Fibroblast of villous mesenchyme (primary cell): ENCODE results near the gene ARHGAP8. TPM values are rescaled to one million over a fixed set of nuclear protein-coding genes. Genes with fewer than 3 reads are reported as not detected.

ENCODE experiments used
- DNase-seq: peaks from one replicate; pipeline ENCODE4 v3.0.0-alpha.2; 2010; ENCODE audit warnings: low read depth
- H3K4me3 ChIP-seq: 2 replicates; pipeline ENCODE4 v1.5.1; 2011; ENCODE audit warnings: low read depth, mild to moderate bottlenecking, low read length
- total RNA-seq: library from RNA; depleted of rRNA; stranded (reverse); fragments of >200 nt; gene quantifications from 2 replicates; pipeline ENCODE4 v1.2.3, GENCODE V29; 2012
- TF ChIP-seq, protein P1 (sequence below): IDR thresholded peaks from 2 replicates; pipeline ENCODE4 v1.5.1; 2012; ENCODE audit warnings: low read depth, mild to moderate bottlenecking, low read length; ENCODE audit not compliant: insufficient read depth

ARHGAP8 gene
- total RNA-seq, 1 donor = under 0.01 TPM

DNA sequence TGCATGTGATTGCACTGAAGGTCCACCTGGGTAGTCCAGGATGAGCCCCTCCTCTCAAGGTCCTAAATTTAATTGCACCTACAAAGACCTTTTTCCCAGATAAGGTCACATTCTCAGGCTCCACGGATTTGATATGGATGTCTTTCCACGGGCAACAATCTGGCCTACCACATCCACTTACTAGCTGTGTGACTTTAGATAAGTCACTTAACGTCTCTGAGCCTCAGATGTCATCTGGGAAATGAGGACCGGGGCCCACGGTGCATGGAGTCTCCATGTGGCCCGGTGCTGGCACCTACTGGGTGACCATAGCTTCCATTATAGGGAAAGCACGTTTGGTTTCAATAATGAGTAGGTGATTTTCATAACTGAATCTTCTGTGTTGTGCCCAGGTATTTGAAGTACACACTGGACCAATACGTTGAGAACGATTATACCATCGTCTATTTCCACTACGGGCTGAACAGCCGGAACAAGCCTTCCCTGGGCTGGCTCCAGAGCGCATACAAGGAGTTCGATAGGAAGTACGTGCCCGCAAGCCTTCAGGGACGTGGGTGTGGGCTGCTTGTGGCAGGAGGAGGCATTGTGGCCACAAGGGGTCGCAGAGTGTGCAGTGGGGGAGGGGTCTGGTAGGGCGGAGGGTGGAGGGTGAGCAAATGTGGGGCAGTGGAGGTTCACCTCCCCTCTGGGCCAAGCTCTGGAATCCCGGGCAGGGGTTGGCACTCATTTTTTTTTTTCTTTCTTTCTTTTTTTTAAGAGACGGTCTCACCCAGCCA is 55.7 kb downstream of the ARHGAP8 start:
- no peak for DNase-seq
- no peak overlapping the region for H3K4me3 ChIP-seq
- TF ChIP-seq, protein P1, sequence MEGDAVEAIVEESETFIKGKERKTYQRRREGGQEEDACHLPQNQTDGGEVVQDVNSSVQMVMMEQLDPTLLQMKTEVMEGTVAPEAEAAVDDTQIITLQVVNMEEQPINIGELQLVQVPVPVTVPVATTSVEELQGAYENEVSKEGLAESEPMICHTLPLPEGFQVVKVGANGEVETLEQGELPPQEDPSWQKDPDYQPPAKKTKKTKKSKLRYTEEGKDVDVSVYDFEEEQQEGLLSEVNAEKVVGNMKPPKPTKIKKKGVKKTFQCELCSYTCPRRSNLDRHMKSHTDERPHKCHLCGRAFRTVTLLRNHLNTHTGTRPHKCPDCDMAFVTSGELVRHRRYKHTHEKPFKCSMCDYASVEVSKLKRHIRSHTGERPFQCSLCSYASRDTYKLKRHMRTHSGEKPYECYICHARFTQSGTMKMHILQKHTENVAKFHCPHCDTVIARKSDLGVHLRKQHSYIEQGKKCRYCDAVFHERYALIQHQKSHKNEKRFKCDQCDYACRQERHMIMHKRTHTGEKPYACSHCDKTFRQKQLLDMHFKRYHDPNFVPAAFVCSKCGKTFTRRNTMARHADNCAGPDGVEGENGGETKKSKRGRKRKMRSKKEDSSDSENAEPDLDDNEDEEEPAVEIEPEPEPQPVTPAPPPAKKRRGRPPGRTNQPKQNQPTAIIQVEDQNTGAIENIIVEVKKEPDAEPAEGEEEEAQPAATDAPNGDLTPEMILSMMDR = no peak

DNA sequence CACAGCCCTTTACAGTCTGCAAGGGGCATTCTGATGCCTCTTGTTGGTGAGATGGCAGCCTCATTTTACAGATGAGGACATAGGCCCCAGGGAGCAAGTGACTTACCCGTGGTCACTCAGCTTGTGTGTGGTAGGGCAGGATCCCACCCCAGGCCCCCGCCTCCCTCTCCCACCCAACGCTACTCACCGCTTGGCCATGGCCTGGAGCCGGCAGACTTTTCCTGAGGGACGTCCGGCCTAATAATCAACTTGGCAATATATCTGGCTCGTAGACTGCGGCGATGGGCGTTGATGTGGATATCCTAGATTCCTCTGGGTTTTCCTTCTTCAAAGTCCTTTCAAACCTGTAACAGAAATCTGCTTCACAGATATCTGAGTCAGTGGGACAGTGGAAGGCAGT is 57.1 kb downstream of the ARHGAP8 start:
- H3K4me3 ChIP-seq = no peak overlapping the region
- TF ChIP-seq, protein P1 = no peak
- no peak for DNase-seq

DNA sequence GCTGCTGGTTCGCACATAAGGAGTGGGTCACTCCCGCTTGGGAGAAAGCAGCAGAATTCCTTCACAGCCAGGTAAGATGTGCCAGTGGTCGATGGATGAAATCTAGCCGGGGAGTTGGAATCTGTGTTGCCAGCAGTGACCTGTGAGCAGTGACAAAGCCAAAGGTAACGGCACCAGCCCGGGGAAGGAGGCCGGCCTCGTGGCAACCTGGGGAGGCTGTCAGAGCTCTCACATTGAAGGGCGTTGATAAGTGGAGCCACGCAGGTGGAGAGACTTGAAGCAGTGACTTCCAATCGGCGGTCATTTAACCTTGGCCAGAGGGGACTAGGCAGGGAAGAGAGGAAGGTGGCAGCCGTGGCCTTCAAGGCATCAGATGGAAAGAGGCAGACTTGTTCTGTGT is 58.8 kb downstream of the ARHGAP8 start:
- no peak for DNase-seq
- no peak overlapping the region for H3K4me3 ChIP-seq
- TF ChIP-seq, protein P1 = no peak

DNA sequence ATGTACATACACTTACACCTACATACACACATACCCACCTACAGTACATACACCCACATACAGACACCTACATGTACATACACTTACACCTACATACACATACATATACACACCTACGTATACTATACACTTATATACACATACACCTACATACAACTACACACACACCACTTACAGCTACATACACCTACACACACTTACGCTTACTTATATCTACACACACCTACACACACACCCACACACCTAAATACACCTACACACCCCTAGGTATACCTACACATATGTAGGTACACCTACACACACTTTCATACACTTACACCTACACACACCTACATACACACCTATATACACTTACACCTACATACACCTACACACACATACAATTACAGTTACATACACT is 61.0 kb downstream of the ARHGAP8 start:
- TF ChIP-seq, protein P1 = no peak
- DNase-seq = no peak

DNA sequence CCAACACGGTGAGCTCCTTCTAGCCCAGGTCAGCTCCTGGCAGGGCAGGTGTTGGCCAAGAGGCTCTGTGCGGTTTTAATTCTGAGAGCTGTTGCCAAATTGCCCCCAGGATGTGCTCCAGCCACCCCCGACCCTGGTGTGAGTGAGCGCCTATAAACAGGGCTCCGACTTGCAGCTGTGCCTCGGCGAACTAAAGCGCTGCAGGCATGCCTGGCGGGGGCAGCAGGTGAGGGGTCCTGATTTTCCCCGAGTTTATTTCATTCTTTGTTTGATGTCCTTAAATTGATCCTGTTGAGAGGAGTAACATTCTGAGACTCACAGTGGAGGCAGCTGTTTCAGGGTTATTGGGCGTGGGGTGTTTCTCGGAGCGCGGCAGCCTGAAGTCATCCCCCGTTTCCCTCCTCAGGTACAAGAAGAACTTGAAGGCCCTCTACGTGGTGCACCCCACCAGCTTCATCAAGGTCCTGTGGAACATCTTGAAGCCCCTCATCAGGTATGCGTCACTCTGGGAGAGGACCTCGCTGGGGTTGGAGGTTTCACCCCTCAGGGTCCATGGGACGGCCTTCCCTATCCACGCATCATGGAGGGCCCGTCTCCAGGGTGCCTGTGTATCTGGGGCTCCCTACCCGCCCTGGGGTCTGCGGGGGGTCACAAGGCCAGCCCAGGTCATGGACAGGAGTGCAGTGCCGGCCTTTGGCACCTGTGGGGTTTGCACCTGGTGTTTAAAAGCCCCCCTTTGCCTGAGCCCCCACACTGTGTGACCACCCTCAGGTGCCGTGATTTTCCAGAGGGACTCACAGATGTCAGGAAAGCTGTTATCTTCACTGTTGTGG is 62.1 kb downstream of the ARHGAP8 start:
- no peak overlapping the region for H3K4me3 ChIP-seq
- DNase-seq = no peak
- TF ChIP-seq, protein P1 = no peak

More for the DNA sequence above, 61.0 kb downstream of the ARHGAP8 start:
- H3K4me3 ChIP-seq = no peak overlapping the region

DNA sequence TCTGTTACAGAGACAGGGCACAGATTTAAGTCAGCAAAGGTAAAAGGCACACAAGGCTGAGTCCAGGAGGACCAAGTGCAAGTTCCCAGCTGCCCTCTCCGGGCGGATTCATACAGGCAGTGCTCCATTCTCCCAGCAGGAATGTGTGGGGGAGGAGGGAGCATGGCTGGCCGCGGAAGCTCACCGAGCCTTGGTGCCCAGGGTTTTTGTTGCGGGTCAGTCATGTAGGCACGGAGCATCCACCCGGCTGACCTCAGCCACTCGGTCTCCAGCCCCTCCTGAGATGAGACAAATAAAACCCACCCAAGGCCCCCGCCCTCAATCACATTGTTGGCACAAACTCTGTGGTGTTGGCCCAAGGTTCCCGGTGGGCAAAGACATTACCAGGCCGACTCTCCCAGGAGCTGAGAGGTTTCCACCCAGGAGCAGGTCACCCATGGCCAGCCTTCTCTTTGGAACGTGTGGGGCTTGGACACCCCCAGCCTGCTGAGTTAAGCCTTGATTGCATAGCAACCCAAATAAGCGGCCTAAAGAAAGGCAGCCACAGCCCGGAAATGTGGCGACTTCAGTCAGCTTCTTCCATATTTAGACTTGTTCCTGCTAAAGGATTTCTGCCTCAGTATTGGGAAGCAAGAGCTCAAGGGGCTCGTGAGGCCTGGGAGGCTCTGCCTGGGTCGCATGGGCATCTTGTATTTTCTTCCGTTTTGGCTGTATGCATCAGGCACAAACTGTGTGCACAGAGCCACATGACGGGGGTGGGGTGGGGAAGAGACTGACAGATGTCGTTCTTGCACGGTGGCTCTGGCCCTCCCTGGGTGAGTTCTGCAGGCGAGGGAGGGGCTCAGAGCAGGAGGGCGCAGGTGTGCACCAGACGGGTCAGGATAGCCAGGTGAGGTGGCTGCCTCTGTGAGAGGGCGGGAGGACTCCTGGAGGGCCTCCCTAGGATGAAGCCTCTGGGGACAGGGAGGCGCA is 63.0 kb downstream of the ARHGAP8 start:
- H3K4me3 ChIP-seq = no peak overlapping the region
- TF ChIP-seq, protein P1 = no peak
- no peak for DNase-seq
